GM12875 (cell line): Measurements from ENCODE around the gene RPTOR.

ENCODE experiments used
- H3K4me3 ChIP-seq: one replicate; pipeline ENCODE4 v1.5.1; 2011; ENCODE audit warnings: low read depth, low read length, control low read depth
- CTCF ChIP-seq: IDR thresholded peaks from 2 replicates; pipeline ENCODE4 v1.5.1; 2011; ENCODE audit warnings: low read depth, mild to moderate bottlenecking, control low read depth, inconsistent platforms, low read length, moderate library complexity, borderline replicate concordance; ENCODE audit not compliant: insufficient read depth

The RPTOR gene

GRCh38 chr17:80612997-80613731, 68.5 kb downstream of the RPTOR start:
- TF ChIP-seq CTCF, result no peak
- H3K4me3 ChIP-seq, result no peak overlapping the region

- no peak for TF ChIP-seq CTCF
Observed at GRCh38 chr17:80613732-80614071, 69.1 kb downstream of the RPTOR start.

GRCh38 chr17:80614332-80615047, 69.9 kb downstream of the RPTOR start:
- no peak for TF ChIP-seq CTCF

More at GRCh38 chr17:80613732-80614071, 69.1 kb downstream of the RPTOR start:
- no peak overlapping the region for H3K4me3 ChIP-seq

GRCh38 chr17:80615376-80615775, 70.7 kb downstream of the RPTOR start:
- H3K4me3 ChIP-seq, result no peak overlapping the region
- no peak for TF ChIP-seq CTCF

More at GRCh38 chr17:80614332-80615047, 69.9 kb downstream of the RPTOR start:
- H3K4me3 ChIP-seq, result no peak overlapping the region

- TF ChIP-seq CTCF, result no peak
- no peak overlapping the region for H3K4me3 ChIP-seq
Observed at GRCh38 chr17:80616705-80617104, 72.1 kb downstream of the RPTOR start.

- no peak overlapping the region for H3K4me3 ChIP-seq
- no peak for TF ChIP-seq CTCF
Observed at GRCh38 chr17:80618304-80618703, 73.7 kb downstream of the RPTOR start.
